HG02970 (cell line): ENCODE results near the gene ALG14.
A peak's percentile ranks its signal among the peaks of the same experiment; 100 is the strongest.

ENCODE experiments used
- ATAC-seq: cut with Tn5 transposase; IDR thresholded peaks from one replicate; pipeline ENCODE4 v1.9.1; 2021; ENCODE audit warnings: mild to moderate bottlenecking, moderate library complexity, moderate number of reproducible peaks; ENCODE audit not compliant: unreplicated experiment, low FRiP score

Gene ALG14

DNA sequence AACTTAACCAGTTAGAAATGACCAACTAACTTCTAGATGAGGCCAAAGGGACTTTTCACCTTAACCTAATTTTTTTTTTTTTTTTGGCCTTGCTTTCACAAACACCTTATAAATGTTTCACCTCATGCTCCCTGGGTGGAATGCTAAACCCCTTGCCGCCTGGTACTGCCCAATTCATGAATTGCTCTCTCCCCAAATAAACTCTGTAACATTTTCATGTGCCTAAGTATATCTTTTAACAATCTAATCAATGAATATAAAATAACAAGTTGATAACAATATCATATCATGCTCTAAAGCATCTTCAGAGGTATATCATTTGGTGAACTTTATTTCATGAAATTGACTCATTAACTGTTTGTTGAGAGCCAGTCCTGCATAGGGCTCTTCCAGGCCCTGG is 134.9 kb downstream of the ALG14 start:
- no peak for ATAC-seq

DNA sequence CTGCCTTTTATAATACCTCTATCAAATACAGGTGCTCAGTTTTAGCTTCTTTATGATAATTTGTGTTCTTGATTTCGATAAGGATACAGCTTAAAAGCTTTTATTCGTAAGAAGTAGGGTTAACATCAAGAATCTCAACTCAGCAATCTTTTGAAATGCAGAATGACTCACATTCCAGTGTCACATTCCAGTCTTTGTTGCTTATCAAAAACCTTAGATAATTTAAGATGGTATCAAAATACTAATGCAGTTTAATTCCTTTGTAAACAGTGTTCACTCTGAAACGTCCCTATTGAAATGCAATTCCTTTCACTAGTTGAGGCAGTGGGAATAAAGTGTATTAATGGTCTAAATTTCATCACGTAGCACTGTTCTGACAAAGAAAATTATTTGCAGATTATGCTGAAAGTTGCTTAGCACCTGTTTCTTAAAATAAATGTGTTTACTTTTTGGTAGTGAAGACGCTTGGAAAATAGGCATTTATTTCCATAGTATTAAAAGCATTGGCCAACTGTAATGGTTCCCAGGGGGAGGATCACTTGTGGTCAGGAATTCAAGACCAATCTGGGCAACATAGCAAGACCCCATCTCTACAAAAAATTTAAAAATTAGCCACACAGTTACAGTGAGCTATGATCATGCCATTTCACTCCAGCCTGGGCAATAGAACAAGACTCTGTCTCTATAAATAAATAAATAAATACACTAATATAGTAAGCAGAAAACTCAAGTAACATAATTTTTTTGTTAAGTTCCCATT is 135.7 kb downstream of the ALG14 start:
- no peak for ATAC-seq

DNA sequence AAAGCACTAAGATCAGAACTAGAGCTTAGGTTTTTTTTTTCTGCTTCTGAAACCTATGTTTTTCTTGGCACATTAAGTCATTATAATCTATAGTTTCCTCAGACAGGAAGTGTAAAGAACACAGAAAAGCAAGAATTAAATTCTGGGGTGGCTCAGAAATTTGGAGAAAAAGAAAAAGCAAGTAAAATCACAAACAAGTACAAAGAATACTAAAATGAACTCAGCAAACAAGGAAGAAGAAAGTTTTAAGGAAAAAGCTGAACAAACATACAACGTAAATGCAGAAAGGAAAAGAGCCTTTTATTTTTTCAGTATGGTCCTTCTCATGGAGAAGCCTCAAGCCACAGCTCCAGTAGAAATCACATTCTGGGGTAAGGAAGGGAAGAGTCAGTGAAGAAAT is 137.3 kb downstream of the ALG14 start:
- ATAC-seq, result no peak

DNA sequence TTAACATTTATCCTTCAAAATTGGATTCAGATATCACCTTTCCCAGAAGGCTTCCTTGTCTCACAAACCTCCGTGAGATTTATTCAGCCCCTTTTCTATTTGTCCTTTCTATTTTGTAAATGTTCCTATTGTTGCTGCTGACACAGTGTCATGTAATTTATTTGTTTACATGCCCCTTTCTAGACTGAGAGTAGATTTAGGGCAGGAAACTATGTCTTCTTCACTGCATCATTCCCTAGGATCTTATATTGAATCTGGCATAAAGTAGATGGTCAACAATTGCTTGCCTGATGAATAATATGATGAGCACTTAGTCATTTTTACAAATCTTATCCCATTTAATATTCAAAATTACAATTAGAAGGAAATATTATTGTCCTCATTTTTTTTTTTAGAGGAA is 137.7 kb downstream of the ALG14 start:
- ATAC-seq, result no peak

DNA sequence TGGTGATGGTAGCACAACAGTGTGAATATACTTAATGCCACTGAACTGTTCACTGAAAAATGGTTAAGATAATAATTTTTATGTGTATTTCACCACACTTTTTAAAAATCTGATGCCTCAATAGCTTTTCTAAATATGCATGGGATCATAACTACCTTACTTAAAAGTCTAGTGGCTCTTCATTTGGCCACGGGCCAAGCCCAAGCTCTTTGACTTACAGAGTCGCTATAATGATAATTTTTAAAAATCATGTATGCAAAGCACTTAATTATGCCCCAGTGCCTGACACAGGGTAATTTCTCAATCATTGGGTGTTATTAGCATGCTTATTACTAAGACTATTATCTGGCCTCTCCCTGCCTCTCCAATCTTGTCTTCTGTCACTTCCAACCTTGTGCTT is 138.2 kb downstream of the ALG14 start:
- ATAC-seq, result no peak

DNA sequence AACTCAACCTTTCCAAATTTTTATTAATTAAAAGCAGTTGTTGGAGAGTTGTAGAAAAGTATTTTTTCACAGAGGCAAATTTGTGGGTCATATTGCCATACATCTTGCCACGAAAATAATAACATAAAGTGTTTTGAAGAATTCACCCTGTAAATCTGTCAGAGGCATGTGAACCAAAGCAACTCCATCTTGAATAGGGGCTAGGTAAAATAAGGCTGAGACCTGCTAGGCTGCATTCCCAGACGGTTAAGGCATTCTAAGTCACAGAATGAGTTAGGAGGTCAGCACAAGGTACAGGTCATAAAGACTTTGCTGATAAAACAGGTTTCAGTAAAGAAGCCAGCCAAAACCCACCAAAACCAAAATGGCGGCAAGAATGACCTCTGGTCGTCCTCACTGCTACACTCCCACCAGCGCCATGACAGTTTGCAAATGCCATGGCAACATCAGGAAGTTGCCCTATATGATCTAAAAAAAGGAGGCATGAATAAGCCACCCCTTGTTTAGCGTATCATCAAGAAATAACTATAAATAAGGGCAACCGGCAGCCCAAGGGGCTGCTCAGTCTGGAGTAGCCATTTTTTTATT is 141.4 kb downstream of the ALG14 start:
- no peak for ATAC-seq

DNA sequence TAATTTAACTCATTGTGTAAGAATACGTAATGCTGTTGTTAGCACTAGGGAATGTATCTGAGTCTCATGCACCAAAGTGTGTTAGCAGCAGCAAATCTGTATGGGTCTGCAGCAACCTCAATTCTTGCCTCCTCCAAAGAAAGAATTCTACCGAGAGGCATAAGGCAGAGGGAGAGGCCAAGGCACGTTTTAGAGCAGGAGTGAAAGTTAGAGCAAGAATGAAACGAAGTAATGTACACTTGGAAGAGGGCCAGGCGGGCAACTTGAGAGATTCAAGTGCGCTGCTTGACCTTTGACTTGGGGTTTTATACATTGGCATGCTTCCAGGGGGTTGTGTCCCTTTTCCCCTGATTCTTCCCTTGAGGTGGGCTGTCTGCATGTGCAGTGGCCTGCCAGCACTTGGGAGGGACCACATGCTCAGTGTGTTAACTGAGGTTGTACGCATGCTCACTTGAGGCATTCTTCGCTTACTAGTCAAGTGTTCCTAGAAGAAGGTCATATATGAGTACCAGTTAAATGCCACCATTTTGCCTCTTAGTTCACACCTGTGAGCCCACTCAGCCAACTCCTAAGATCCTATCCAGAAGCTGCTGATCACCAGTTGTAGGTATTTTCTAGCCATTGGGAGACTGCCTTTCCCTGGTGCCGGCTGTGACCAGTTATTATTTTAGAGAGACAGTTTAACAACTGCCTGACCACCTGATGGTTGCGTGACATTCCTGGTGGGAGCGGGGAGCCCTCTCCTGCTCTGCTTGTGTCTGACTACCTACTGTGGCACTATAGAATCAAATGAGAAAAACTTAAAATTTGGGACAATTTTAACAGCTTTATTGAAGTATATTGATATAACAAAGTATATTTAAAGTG is 143.2 kb downstream of the ALG14 start:
- ATAC-seq, result no peak

DNA sequence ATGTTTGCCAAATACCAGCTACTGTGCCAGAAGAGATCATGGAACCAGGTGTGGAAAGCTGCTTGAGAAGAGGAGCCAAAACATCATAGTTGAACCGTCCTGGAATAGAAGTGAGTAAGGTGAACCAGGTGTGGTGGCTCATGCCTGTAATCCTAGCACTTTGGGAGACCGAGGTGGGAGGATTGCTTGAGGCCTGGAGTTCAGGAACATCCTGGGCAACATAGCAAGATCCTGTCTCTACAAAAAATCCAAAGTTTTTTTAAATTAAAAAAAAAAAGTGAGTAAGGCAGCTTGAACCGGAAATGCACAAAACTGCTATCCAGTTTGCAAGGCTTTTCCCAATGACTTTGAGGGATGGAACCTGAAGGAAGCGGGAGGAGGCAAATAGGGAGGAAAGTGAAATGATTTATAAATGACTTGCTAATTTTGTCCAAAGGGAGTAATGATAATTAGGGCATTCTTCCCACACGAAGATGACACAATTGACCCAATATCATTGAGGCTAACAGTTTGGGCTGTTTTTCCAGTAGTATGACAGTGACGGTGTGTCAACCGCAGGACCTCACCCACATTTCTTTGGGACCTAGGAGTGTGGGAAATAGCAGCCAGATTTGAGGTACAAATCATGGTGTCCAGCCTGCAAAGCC is 144.3 kb downstream of the ALG14 start:
- no peak for ATAC-seq

DNA sequence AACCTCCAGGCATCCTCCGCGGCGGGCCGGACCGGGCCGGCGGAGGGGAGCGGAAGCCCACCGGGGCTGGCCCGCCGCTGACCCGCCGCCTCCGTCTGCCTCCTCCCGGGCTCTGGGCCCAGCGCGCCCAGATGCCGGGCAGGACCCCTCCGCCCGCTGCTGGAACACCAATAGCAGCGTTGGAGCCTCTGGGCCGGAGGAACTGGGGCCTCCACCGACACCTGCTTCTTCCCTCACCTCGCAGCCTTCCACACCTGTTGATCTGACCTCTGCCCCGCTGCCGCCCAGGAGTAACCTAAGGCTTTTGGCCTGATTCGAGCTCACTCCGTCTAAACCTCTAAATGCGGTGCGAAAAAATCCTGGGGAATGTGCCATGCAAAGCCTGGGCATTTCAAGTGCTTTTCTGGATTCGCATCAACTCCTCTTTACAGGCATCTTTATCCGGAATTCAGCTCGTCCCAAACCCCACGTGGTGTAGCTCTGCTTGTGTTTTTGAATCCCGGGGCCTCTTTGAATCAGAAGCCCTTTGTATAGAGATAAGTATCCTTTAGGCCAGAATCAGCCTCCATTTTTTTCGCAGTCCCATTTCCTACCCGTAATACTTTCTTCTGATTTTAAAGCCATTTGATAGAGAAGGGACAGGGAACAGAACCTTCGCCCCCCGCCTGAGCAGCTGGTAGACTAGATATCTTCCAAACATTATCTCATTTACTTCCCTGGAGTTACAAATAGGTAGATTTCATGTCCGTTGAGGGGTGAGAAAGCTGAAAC is 145.2 kb downstream of the ALG14 start:
- peak; percentile 23 for ATAC-seq

DNA sequence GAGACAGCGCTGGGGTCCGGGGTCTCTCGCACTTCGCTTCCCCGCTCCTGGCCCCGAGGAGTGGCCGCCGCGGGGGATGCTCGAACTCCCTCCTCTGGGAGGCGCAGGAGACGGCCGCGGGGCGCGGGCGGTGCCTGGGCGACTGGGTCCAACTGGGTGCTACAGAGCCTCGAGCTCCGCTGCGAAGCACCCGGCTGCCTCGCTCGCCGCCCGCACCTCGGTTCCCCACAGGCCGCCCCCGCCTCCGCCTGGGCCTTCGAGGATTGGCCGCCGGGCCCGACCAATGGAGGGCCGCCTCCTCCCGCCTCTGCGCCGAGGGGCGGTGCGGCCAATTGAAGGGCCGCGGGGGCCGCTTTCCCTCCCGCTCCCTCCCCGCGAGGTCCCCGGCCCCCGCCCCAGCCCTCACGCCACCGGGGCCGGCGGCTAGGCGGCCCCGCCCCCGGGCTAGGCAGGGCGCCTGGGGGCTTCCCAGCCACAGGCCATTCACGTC is 145.8 kb downstream of the ALG14 start, which contains the start of gene CNN3:
Gene CNN3 (minus strand): TSS at position 196 of the 490 bp plus-strand sequence. CDS start 216 bp downstream, outside the sequence.
- peak; percentile 84 for ATAC-seq

DNA sequence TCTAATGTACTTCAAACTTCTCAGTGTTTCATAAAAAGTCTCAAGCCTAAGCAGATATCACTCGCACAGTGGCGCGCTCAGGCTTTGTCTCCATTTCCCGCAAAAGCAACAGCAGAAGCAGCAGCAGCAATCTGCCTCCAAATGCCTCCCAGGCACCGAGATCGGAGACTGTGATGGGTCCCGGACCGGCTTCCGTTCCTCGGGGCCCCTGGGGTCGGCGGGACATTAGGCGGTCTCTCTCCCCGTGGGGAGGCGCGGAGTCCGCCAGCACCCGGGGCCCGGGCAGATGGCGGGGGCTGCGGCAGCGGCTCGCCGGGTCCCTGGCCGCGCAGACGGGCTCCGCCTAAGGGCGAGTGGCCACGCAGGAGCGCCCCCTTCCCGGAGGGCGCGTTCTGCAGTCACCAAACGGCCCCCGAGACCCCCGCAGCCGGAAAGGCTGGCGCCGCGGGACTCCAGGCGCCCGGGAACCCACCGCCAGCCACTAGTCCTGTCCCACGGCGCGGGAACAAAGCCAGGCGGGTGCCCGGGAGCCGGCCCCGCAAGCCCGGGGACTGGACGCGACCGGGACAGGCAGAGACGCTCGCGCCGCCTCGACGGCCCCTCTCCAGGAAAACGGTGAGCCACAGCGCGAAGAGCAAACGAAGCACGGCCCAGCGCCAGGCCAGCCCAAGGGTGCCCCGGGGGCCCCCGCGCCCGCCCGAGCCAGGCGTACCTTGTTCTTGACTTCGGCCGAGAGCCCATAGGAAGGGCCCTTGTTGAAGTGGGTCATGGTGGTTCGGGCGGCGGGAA is 146.4 kb downstream of the ALG14 start:
- peak; percentile 28 for ATAC-seq

DNA sequence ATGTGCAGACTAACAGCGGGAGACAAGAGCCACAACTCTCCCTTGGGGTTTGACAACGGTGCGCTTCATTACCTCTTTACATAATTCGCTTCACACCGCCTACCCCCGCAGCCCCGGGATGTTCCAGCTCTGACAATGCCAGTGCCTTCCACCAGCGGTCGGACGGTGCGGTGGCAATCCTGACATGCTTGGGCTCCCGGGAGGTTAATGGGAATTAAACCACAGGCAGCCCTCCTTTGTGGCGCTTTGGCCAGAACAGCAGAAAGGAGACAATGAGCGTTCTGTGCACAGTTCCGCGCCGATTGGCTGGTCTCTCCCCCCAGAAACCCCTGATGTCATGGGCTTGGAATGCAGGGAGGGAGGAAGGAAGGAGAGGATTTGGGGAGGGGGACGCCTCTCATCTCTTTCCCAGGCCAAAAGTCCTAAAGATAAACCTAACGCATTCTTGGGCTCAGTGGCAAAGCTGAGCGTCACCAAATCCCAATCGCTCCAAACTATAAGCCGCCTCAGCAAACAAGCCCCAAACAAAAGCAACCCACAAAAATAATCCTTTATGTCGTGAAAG is 147.1 kb downstream of the ALG14 start:
- no peak for ATAC-seq

DNA sequence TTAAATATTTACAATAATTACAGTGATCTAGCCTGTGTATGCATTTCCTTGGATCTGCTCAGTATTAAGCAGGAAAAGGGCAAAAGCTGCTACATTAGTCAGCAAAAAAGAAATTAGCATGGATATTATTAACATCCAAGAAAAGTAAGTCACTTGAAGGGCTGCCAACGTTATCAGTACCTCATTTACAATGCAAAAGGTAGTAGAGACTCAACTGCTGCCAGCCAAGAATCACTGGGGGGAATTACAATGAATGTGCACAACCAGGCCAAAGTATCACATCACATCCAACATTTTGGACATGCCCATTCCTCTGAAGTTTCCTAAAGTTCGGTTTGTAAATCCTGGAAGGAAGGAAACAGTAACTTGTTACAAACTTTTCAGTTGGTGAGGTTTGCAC is 147.7 kb downstream of the ALG14 start:
- no peak for ATAC-seq
